CD4-positive, alpha-beta memory T cell (primary cell): ENCODE measurements around the gene MTMR3. TPM values are rescaled to one million over a fixed set of nuclear protein-coding genes. Genes with fewer than 3 reads are reported as not detected.

Source experiments
- CTCF ChIA-PET: fragments of 350-600 bp; sonication (Branson Sonifier 250); formaldehyde crosslinking; loops from one replicate; lab custom pipeline; 2021; ENCODE audit warnings: inconsistent platforms; ENCODE audit not compliant: partially characterized antibody; lab: Charles Lee
- POLR2A ChIA-PET: fragments of 350-600 bp; sonication (Branson Sonifier 250); formaldehyde crosslinking; loops from one replicate; lab custom pipeline; 2021; ENCODE audit not compliant: partially characterized antibody; lab: Charles Lee
- DNase-seq, 5 donors: peaks; one replicate each; pipeline versions ENCODE4 v3.0.0 to v3.0.0-alpha.2; 2020 to 2022; ENCODE audit warnings: mixed read lengths in 1 of 5
- H3K27ac ChIP-seq: one replicate; pipeline ENCODE4 v1.7.0; 2013; ENCODE audit warnings: low read depth, low read length
- H3K27me3 ChIP-seq: 2 replicates; pipeline ENCODE4 v1.7.0; 2013; ENCODE audit warnings: mild to moderate bottlenecking, low read length, moderate library complexity; ENCODE audit not compliant: insufficient read depth
- H3K36me3 ChIP-seq: 2 replicates; pipeline ENCODE4 v1.7.0; 2013; ENCODE audit warnings: mild to moderate bottlenecking, low read length, moderate library complexity; ENCODE audit not compliant: insufficient read depth
- H3K4me1 ChIP-seq: 2 replicates; pipeline ENCODE4 v1.7.0; 2013; ENCODE audit warnings: mild to moderate bottlenecking, low read length, moderate library complexity; ENCODE audit not compliant: insufficient read depth
- H3K4me3 ChIP-seq, 2 donors: one replicate each; pipeline ENCODE4 v1.7.0; 2013; ENCODE audit warnings: low read length in 2 of 2, mild to moderate bottlenecking in 1 of 2
- H3K9me3 ChIP-seq, 2 donors: one replicate each; pipeline ENCODE4 v1.7.0; 2013; ENCODE audit warnings: low read length in 2 of 2, control low read depth in 1 of 2; ENCODE audit not compliant: control insufficient read depth in 1 of 2
- H3K27ac Mint-ChIP-seq, 7 donors: one replicate each; pipeline ENCODE4 v1.8.0; 2020 to 2021; ENCODE audit warnings: mixed read lengths in 7 of 7, mild to moderate bottlenecking in 6 of 7, inconsistent platforms in 3 of 7, moderate library complexity in 3 of 7
- H3K27me3 Mint-ChIP-seq, 2 donors: one replicate each; pipeline ENCODE4 v1.8.0; 2020 to 2021; ENCODE audit warnings: mixed read lengths in 2 of 2
- H3K36me3 Mint-ChIP-seq, 2 donors: one replicate each; pipeline ENCODE4 v1.8.0; 2020 to 2021; ENCODE audit warnings: mixed read lengths in 2 of 2, inconsistent platforms in 1 of 2, mild to moderate bottlenecking in 1 of 2
- H3K4me1 Mint-ChIP-seq, 4 donors: one replicate each; pipeline ENCODE4 v1.8.0; 2020 to 2021; ENCODE audit warnings: mixed read lengths in 4 of 4, mild to moderate bottlenecking in 1 of 4
- H3K4me3 Mint-ChIP-seq, 8 donors: one replicate each; pipeline ENCODE4 v1.8.0; 2020 to 2021; ENCODE audit warnings: mixed read lengths in 8 of 8, mild to moderate bottlenecking in 7 of 8, moderate library complexity in 6 of 8, inconsistent platforms in 3 of 8
- H3K9me3 Mint-ChIP-seq, 8 donors: one replicate each; pipeline ENCODE4 v1.8.0; 2020 to 2021; ENCODE audit warnings: mixed read lengths in 8 of 8, mild to moderate bottlenecking in 5 of 8, inconsistent platforms in 3 of 8, moderate library complexity in 1 of 8
- intact Hi-C: fragments of 100-400 bp; cut with micrococcal nuclease; formaldehyde crosslinking; loops from one replicate; pipeline ENCODE4 v1.15.1; 2023
- polyA plus RNA-seq, 2 donors: library from polyadenylated mRNA; unstranded; fragments of 300-500 nt; fragmentation: Illumina TruSeq; gene quantifications; one replicate each; pipeline ENCODE4 v1.2.3, GENCODE V29; 2021
- total RNA-seq, 2 experiments: library from RNA; stranded (reverse); gene quantifications; one replicate each; pipeline ENCODE4 v1.2.3, GENCODE V29; 2021

MTMR3 gene
- total and polyA plus RNA-seq, 4 experiments from 2014 or later: 11.0 to 68.6 (median 43.3) TPM

DNA sequence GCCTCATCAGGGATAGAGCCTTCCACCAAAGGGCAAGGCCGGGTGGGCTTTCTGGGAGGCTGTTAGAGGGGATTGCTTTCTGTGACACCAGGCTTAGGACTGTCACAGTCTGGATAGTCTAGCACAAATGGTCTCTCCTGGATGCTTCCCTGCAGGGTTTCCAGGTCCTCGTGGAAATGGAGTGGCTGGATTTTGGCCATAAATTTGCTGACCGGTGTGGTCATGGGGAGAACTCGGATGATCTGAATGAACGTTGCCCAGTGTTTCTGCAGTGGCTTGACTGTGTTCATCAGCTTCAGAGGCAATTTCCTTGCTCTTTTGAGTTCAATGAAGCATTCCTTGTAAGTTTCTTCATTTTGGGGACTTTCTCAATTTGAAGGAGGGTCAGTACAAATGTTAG lies 130.2 kb downstream of the MTMR3 start:
- Histone ChIP-seq H3K27me3 (no peaks in the 10 kb centered on the region), H3K4me3 (no peak overlapping the region), H3K9me3 (no peaks in the 10 kb centered on the region), H3K4me1 (no peaks in the 10 kb centered on the region), H3K27ac (no peak overlapping the region), H3K36me3 (peaks cover 59% of the 10 kb centered on the region)
- ChIA-PET CTCF (interaction anchor here (1.6 kb wide), 1 partner anchor 8 kb away, joined by 9 read pairs; no protein-coding TSS in a partner anchor), POLR2A (no interaction called here)
- Mint-ChIP-seq H3K36me3 (peaks cover 65 to 84% of the 10 kb centered on the region in 2 donors), H3K27ac (no peak overlapping the region), H3K9me3 (no peaks in the 10 kb centered on the region), H3K27me3 (no peaks in the 10 kb centered on the region), H3K4me1 (peaks cover 0 to 2% (median under 1%) of the 10 kb centered on the region in 4 donors), H3K4me3 (no peak overlapping the region)
- intact Hi-C loops: no loop called here
- DNase-seq: no peak

- DNase-seq: no peak
- Mint-ChIP-seq H3K27me3 (no peaks in the 10 kb centered on the region), H3K27ac (peak overlapping the region in 1 of 7 donors; percentile 81), H3K36me3 (peaks cover 59 to 78% of the 10 kb centered on the region in 2 donors), H3K4me3 (no peak overlapping the region), H3K4me1 (no peaks in the 10 kb centered on the region), H3K9me3 (no peaks in the 10 kb centered on the region)
- intact Hi-C loops: no loop called here
- H3K4me1 ChIP-seq: no peaks in the 10 kb centered on the region
- no peak overlapping the region for H3K4me3 ChIP-seq
- H3K36me3 ChIP-seq: peaks cover 60% of the 10 kb centered on the region
- CTCF ChIA-PET: interaction anchor here (0.7 to 1.6 kb wide), 2 partner anchors 9 to 619 kb away, joined by 3 to 9 read pairs; no protein-coding TSS in a partner anchor
- POLR2A ChIA-PET: no interaction called here
- H3K27ac ChIP-seq: no peak overlapping the region
- H3K27me3 ChIP-seq: no peaks in the 10 kb centered on the region
- no peaks in the 10 kb centered on the region for H3K9me3 ChIP-seq
Measured at GRCh38 chr22:30014244-30014643, 131.3 kb downstream of the MTMR3 start.

DNA sequence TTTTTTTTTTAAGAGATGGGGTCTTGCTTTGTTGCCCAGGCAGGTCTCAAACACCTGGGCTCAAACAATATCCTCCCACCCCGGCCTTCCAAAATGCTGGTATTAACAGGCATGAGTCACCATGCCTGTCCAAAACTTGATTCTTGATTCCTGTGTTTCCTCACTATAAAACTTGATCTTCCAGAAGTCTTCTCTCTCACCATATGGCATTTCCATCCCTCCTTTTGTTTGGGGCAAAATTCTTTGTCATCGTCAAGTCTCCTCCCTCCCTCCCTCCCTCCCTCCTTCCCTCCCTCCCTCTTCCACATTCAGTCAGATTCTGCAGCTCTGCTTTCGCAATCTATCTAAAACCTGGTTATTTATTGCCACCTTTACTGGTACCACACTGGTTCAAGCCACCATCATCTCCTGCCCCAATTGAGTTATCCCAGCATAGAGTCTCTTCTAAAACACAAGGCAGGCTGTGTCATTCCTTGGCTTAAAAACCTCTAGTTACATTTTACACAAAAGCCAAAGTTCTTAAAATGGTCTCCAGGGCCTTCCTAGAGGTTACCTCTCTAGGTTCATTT lies 132.3 kb downstream of the MTMR3 start:
- H3K27me3 Mint-ChIP-seq: no peaks in the 10 kb centered on the region
- peaks cover 67 to 78% of the 10 kb centered on the region in 2 donors for H3K36me3 Mint-ChIP-seq
- H3K27ac Mint-ChIP-seq: peak overlapping the region in 3 of 7 donors; percentile 46 to 73 (median 46)
- no peaks in the 10 kb centered on the region for H3K9me3 ChIP-seq
- peaks cover 70% of the 10 kb centered on the region for H3K36me3 ChIP-seq
- ChIA-PET CTCF (interaction anchor here (1.2 to 3.6 kb wide), 2 partner anchors 10 to 12 kb away, joined by 3 to 19 read pairs; no protein-coding TSS in a partner anchor), POLR2A (no interaction called here)
- DNase-seq: no peak
- H3K27me3 ChIP-seq: no peaks in the 10 kb centered on the region
- no peak overlapping the region for H3K4me3 ChIP-seq
- H3K4me1 Mint-ChIP-seq: no peaks in the 10 kb centered on the region
- intact Hi-C loops: no loop called here
- H3K4me3 Mint-ChIP-seq: no peak overlapping the region
- no peak overlapping the region for H3K27ac ChIP-seq
- H3K9me3 Mint-ChIP-seq: no peaks in the 10 kb centered on the region
- H3K4me1 ChIP-seq: no peaks in the 10 kb centered on the region

DNA sequence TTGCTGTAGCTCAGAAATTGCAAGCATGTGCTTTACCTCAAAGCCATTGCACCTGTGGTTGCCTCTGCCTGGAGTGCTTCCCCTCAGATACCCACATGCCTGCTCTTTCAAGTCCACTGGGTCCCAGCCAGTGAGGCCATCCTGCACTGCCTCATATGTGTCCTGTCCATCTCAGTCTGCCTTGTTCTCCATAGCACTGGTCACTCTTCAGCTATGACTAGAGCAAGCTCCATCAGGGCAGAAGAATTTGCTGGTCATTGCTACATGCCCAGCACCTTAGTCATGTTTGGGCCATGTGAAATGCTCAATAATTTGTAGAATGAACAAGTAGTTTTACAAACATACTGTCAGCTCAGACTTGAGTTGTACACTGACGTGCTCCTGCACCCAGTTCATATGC lies 132.9 kb downstream of the MTMR3 start:
- H3K27ac Mint-ChIP-seq: peak overlapping the region in 1 of 7 donors; percentile 46

GRCh38 chr22:30016596-30016995 lies 133.6 kb downstream of the MTMR3 start:
- POLR2A ChIA-PET: no interaction called here
- DNase-seq: no peak

More for the DNA sequence above, 132.9 kb downstream of the MTMR3 start:
- Mint-ChIP-seq H3K36me3 (peaks cover 72 to 82% of the 10 kb centered on the region in 2 donors), H3K4me3 (no peak overlapping the region), H3K27me3 (no peaks in the 10 kb centered on the region), H3K4me1 (no peaks in the 10 kb centered on the region), H3K9me3 (no peaks in the 10 kb centered on the region)
- no peaks in the 10 kb centered on the region for H3K27me3 ChIP-seq
- H3K4me1 ChIP-seq: no peaks in the 10 kb centered on the region
- CTCF ChIA-PET: interaction anchor here (1.2 to 3.6 kb wide), 2 partner anchors 10 to 13 kb away, joined by 3 to 19 read pairs; no protein-coding TSS in a partner anchor
- no peak overlapping the region for H3K4me3 ChIP-seq
- H3K27ac ChIP-seq: no peak overlapping the region
- POLR2A ChIA-PET: no interaction called here
- intact Hi-C loops: no loop called here
- no peaks in the 10 kb centered on the region for H3K9me3 ChIP-seq
- peaks cover 76% of the 10 kb centered on the region for H3K36me3 ChIP-seq
- no peak for DNase-seq

DNA sequence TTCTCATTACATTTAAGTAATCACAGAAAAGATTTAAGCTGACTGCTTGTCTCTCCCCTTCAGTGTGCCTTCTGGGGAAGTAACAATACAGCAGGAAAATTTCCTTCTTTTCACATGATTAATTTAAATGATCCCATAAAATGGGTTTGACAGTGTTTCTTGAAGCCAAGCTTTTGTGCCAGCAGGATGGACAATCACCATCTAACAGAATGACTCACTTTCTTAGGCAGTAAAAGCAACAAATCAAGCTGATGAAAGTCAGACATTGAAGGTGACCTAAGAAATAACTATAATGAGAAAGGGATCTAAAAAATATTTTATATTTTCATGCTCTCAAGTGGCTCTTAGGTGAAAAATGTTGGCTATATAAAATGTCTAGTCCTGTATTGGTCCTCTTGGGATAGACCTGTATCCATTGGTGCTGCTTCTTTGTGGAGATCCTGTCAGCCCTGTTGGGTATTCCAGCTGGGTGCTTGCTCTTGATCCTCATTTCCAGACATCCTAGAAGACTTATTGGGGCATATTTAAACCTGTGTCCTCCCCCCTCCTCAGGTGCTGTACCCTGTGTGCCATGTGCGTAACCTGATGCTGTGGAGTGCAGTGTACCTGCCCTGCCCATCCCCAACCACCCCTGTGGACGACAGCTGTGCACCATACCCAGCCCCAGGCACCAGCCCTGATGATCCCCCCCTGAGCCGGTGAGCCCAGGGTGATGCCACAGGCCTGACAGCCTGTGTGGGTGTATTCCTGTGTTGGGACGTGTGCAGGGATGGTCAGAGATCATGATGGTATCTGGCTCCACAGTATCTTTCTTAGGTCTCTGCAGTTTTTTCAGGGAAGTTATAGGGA lies 134.6 kb downstream of the MTMR3 start:
- intact Hi-C loops: no loop called here

More at GRCh38 chr22:30016596-30016995, 133.6 kb downstream of the MTMR3 start:
- no peak overlapping the region for H3K4me3 ChIP-seq
- H3K4me1 Mint-ChIP-seq: no peaks in the 10 kb centered on the region
- H3K27me3 Mint-ChIP-seq: no peaks in the 10 kb centered on the region
- no peaks in the 10 kb centered on the region for H3K9me3 Mint-ChIP-seq
- H3K4me1 ChIP-seq: no peaks in the 10 kb centered on the region
- H3K9me3 ChIP-seq: no peaks in the 10 kb centered on the region
- intact Hi-C loops: no loop called here
- H3K4me3 Mint-ChIP-seq: no peak overlapping the region
- CTCF ChIA-PET: interaction anchor here (3.6 kb wide), 1 partner anchor 11 kb away, joined by 19 read pairs; no protein-coding TSS in a partner anchor
- peaks cover 83% of the 10 kb centered on the region for H3K36me3 ChIP-seq
- H3K36me3 Mint-ChIP-seq: peaks cover 78 to 84% of the 10 kb centered on the region in 2 donors
- H3K27ac ChIP-seq: no peak overlapping the region
- no peaks in the 10 kb centered on the region for H3K27me3 ChIP-seq
- peak overlapping the region in 2 of 7 donors; percentile 53 to 55 for H3K27ac Mint-ChIP-seq

DNA sequence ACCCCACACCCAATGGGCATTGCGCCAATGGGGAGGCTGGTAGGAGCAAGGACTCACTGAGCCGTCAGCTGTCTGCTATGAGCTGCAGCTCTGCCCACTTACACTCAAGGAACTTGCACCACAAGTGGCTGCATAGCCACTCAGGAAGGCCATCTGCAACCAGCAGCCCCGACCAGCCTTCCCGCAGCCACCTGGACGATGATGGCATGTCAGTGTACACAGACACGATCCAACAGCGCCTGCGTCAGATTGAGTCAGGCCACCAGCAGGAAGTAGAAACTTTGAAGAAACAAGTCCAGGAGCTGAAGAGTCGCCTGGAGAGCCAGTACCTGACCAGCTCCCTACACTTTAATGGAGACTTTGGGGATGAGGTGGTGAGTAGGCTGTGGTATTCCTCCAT lies 137.5 kb downstream of the MTMR3 start:
- no peak for DNase-seq
- Mint-ChIP-seq H3K4me1 (peaks cover 0 to 1% (median 0%) of the 10 kb centered on the region in 4 donors), H3K9me3 (no peaks in the 10 kb centered on the region), H3K36me3 (peaks cover 84 to 90% of the 10 kb centered on the region in 2 donors), H3K27me3 (no peaks in the 10 kb centered on the region), H3K4me3 (no peak overlapping the region), H3K27ac (no peak overlapping the region)
- intact Hi-C loops: no loop called here
- Histone ChIP-seq H3K4me3 (no peak overlapping the region), H3K27me3 (no peaks in the 10 kb centered on the region), H3K27ac (no peak overlapping the region), H3K9me3 (no peaks in the 10 kb centered on the region), H3K36me3 (peaks cover 82% of the 10 kb centered on the region), H3K4me1 (no peaks in the 10 kb centered on the region)
- CTCF ChIA-PET: interaction anchor here (1.1 kb wide), 1 partner anchor 395 kb away, joined by 3 read pairs; no protein-coding TSS in a partner anchor
- POLR2A ChIA-PET: no interaction called here

More for the DNA sequence above, 134.6 kb downstream of the MTMR3 start:
- Mint-ChIP-seq H3K4me1 (no peaks in the 10 kb centered on the region), H3K36me3 (peaks cover 77 to 85% of the 10 kb centered on the region in 2 donors), H3K27me3 (no peaks in the 10 kb centered on the region), H3K27ac (no peak overlapping the region), H3K9me3 (no peaks in the 10 kb centered on the region), H3K4me3 (no peak overlapping the region)
- POLR2A ChIA-PET: interaction anchor here (1.2 kb wide), 1 partner anchor 14 kb away, joined by 3 read pairs; no protein-coding TSS in a partner anchor
- no peak for DNase-seq
- Histone ChIP-seq H3K9me3 (no peaks in the 10 kb centered on the region), H3K36me3 (peaks cover 84% of the 10 kb centered on the region), H3K4me1 (no peaks in the 10 kb centered on the region), H3K27ac (no peak overlapping the region), H3K27me3 (no peaks in the 10 kb centered on the region), H3K4me3 (no peak overlapping the region)
- CTCF ChIA-PET: interaction anchor here (3.6 kb wide), 1 partner anchor 12 kb away, joined by 19 read pairs; no protein-coding TSS in a partner anchor
